SK-MEL-5 (cell line): ENCODE data around the gene SPRYD3. TPM values are rescaled to one million over a fixed set of nuclear protein-coding genes. Genes with fewer than 3 reads are reported as not detected.
"Not testable (repeated sequence)": the region's sequence is repeated elsewhere in the genome, so short reads cannot be mapped to it uniquely, and the experiment has no call there.

Experiments
- DNase-seq: peaks from one replicate; pipeline ENCODE4 v3.0.0-alpha.2; 2016; ENCODE audit warnings: low read depth, low spot score
- in situ Hi-C: cut with HindIII; loops from 2 replicates; pipeline ENCODE4 v1.10.0; 2016; ENCODE audit warnings: low sequenced_read_pairs, high pct_unique_total_duplicates, low pct_unique_long_range_greater_than_20kb
- polyA plus RNA-seq, 2 experiments: library from polyadenylated mRNA; depleted of rRNA; stranded (reverse); fragments of >200 nt; gene quantifications; 2 replicates each; pipeline ENCODE4 v1.2.3, GENCODE V29; 2015
- total RNA-seq: library from RNA; depleted of rRNA; stranded (reverse); fragments of >200 nt; shearing (Covaris generic); gene quantifications from 2 replicates; pipeline ENCODE4 v1.2.3, GENCODE V29; 2014; rRNA removed

The SPRYD3 gene
- total RNA-seq: 31.8 and 32.4 TPM in 2 replicates
- polyA plus RNA-seq (2015; cell fraction: cytosol; rRNA removed): 20.7 and 21.0 TPM in 2 replicates
- polyA plus RNA-seq (2015; cell fraction: nucleus; rRNA removed): 8.5 and 12.0 TPM in 2 replicates

GRCh38 chr12:53079226-53080117 is at the start of gene SPRYD3:
Gene SPRYD3 (minus strand): TSS chr12:53079390. CDS start chr12:53079333, 57 bp downstream.
- DNase-seq: peak; percentile 96
- in situ Hi-C loops: no loop called here

GRCh38 chr12:53127169-53127568 is 48.0 kb upstream of the SPRYD3 start:
- in situ Hi-C loops: no loop called here
- DNase-seq: no peak

GRCh38 chr12:53124352-53124723 is 45.1 kb upstream of the SPRYD3 start:
- no peak for DNase-seq
- in situ Hi-C loops: no loop called here

- DNase-seq: no peak
- in situ Hi-C loops: no loop called here
Measured at GRCh38 chr12:53123578-53124351, 44.6 kb upstream of the SPRYD3 start.

- DNase-seq: no peak
- in situ Hi-C loops: no loop called here
Measured at GRCh38 chr12:53122961-53123468, 43.8 kb upstream of the SPRYD3 start.

- no peak for DNase-seq
- in situ Hi-C loops: no loop called here
Measured at GRCh38 chr12:53120685-53121525, 41.7 kb upstream of the SPRYD3 start.

- in situ Hi-C loops: no loop called here
- DNase-seq: no peak
Measured at GRCh38 chr12:53118751-53119300, 39.6 kb upstream of the SPRYD3 start.

- DNase-seq: no peak
- in situ Hi-C loops: no loop called here
Measured at GRCh38 chr12:53115891-53116648, 36.9 kb upstream of the SPRYD3 start.

- DNase-seq: no peak
- in situ Hi-C loops: no loop called here
Measured at GRCh38 chr12:53115112-53115890, 36.1 kb upstream of the SPRYD3 start.

- no peak for DNase-seq
- in situ Hi-C loops: no loop called here
Measured at GRCh38 chr12:53113951-53114350, 34.8 kb upstream of the SPRYD3 start.

- in situ Hi-C loops: no loop called here
- no peak for DNase-seq
Measured at GRCh38 chr12:53113136-53113705, 34.0 kb upstream of the SPRYD3 start.

- in situ Hi-C loops, DNase-seq: not testable (repeated sequence)
Measured at GRCh38 chr12:53112431-53112830, 33.2 kb upstream of the SPRYD3 start.

- in situ Hi-C loops: no loop called here
- no peak for DNase-seq
Measured at GRCh38 chr12:53107122-53107521, 27.9 kb upstream of the SPRYD3 start.

- in situ Hi-C loops: no loop called here
- DNase-seq: no peak
Measured at GRCh38 chr12:53105712-53106439, 26.7 kb upstream of the SPRYD3 start.

GRCh38 chr12:53105256-53105655 is 26.1 kb upstream of the SPRYD3 start:
- in situ Hi-C loops: no loop called here
- no peak for DNase-seq
